ENCODE data around the gene MLEC. TPM values are rescaled to one million over a fixed set of nuclear protein-coding genes. Genes with fewer than 3 reads are reported as not detected.
"Not testable (repeated sequence)": the region's sequence is repeated elsewhere in the genome, so short reads cannot be mapped to it uniquely, and the experiment has no call there.

The MLEC gene
- total RNA-seq, 3 donors from 2014 or later: 67.6 to 75.4 (median 67.8) TPM

GRCh38 chr12:120726510-120726793 lies 39.5 kb downstream of the MLEC start:
- Histone ChIP-seq H3K36me3 (no peaks in the 10 kb centered on the region), H3K27ac (peak overlapping the region in 1 of 2 donors; percentile 83)

DNA sequence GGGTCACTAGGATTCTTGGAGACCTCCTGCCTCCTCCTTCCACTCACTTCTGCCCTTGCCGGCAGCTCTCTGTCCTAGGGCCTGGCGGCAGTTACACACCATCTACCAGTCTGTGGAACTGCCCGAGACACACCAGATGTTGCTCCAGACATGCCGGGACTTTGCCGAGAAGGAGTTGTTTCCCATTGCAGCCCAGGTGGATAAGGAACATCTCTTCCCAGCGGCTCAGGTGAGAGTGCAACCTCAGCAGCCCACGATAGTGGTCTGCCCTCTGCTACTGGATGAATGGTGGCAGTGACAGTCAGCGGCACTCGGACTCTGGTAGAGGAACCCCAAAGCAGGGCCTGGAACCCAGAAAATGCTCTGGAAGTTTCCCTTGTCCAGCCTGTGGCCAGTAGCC lies 40.0 kb downstream of the MLEC start:
- Histone ChIP-seq H3K27ac (no peak overlapping the region), H3K9me3 (no peaks in the 10 kb centered on the region), H3K4me3 (no peak overlapping the region), H3K36me3 (no peaks in the 10 kb centered on the region), H3K27me3 (no peaks in the 10 kb centered on the region), H3K4me1 (peaks cover 0 to 4% of the 10 kb centered on the region in 2 donors)
- TF ChIP-seq POLR2AphosphoS5 (IDR thresholded peaks at IDR 0.05): no peak
- TF ChIP-seq, protein P1, sequence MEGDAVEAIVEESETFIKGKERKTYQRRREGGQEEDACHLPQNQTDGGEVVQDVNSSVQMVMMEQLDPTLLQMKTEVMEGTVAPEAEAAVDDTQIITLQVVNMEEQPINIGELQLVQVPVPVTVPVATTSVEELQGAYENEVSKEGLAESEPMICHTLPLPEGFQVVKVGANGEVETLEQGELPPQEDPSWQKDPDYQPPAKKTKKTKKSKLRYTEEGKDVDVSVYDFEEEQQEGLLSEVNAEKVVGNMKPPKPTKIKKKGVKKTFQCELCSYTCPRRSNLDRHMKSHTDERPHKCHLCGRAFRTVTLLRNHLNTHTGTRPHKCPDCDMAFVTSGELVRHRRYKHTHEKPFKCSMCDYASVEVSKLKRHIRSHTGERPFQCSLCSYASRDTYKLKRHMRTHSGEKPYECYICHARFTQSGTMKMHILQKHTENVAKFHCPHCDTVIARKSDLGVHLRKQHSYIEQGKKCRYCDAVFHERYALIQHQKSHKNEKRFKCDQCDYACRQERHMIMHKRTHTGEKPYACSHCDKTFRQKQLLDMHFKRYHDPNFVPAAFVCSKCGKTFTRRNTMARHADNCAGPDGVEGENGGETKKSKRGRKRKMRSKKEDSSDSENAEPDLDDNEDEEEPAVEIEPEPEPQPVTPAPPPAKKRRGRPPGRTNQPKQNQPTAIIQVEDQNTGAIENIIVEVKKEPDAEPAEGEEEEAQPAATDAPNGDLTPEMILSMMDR (IDR thresholded peaks at IDR 0.05): no peak
- TF ChIP-seq POLR2A (IDR thresholded peaks at IDR 0.05): no peak
- DNase-seq (ENCODE audit: low spot score in 2 of 2): no peak
- intact Hi-C loops (cut with DNase I; ENCODE audit: low total_unique reads): no loop called here

More at GRCh38 chr12:120726510-120726793, 39.5 kb downstream of the MLEC start:
- intact Hi-C loops (cut with DNase I; ENCODE audit: low total_unique reads): no loop called here
- Histone ChIP-seq H3K9me3 (no peaks in the 10 kb centered on the region), H3K4me1 (peaks cover 0 to 4% of the 10 kb centered on the region in 2 donors), H3K27me3 (no peaks in the 10 kb centered on the region), H3K4me3 (peak overlapping the region; percentile 77 to 86 (median 79))
- TF ChIP-seq POLR2AphosphoS5 (IDR thresholded peaks at IDR 0.05) (no peak), POLR2A (IDR thresholded peaks at IDR 0.05) (no peak)
- TF ChIP-seq, protein P1 (IDR thresholded peaks at IDR 0.05): no peak
- DNase-seq (ENCODE audit: low spot score in 2 of 2): no peak

DNA sequence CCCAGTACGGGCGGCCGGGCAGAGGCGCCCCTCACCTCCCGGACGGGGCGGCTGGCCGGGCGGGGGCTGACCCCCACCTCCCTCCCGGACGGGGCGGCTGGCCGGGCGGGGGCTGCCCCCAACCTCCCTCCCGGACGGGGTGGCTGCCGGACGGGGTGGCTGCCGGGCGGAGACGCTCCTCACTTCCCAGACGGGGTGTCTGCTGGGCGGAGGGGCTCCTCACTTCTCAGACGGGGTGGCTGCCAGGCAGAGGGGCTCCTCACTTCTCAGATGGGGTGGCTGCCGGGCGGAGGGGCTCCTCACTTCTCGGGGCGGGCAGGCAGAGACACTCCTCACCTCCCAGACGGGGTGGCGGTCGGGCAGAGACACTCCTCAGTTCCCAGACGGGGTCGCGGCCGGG lies 45.2 kb downstream of the MLEC start:
- H3K9me3 ChIP-seq; DNase-seq (ENCODE audit: low spot score in 2 of 2); H3K27ac ChIP-seq; H3K27me3 ChIP-seq; H3K4me3 ChIP-seq; H3K4me1 ChIP-seq; H3K36me3 ChIP-seq; intact Hi-C loops (cut with DNase I; ENCODE audit: low total_unique reads): not testable (repeated sequence)

- Histone ChIP-seq H3K9me3 (no peaks in the 10 kb centered on the region), H3K4me1 (no peaks in the 10 kb centered on the region), H3K4me3 (no peak overlapping the region), H3K27me3 (no peaks in the 10 kb centered on the region), H3K27ac (no peak overlapping the region), H3K36me3 (no peaks in the 10 kb centered on the region)
- TF ChIP-seq POLR2AphosphoS5 (IDR thresholded peaks at IDR 0.05) (no peak), POLR2A (IDR thresholded peaks at IDR 0.05) (no peak)
- TF ChIP-seq, protein P1 (IDR thresholded peaks at IDR 0.05): no peak
- no peak for DNase-seq (ENCODE audit: low spot score in 2 of 2)
- intact Hi-C loops (cut with DNase I; ENCODE audit: low total_unique reads): no loop called here
Measured at GRCh38 chr12:120733574-120733973, 46.6 kb downstream of the MLEC start.

- H3K4me3 ChIP-seq: no peak overlapping the region
- no peaks in the 10 kb centered on the region for H3K9me3 ChIP-seq
- H3K36me3 ChIP-seq: peaks cover 5% of the 10 kb centered on the region
- no peak overlapping the region for H3K27ac ChIP-seq
- no peaks in the 10 kb centered on the region for H3K4me1 ChIP-seq
- intact Hi-C loops (cut with DNase I; ENCODE audit: low total_unique reads): no loop called here
- TF ChIP-seq, protein P1 (IDR thresholded peaks at IDR 0.05): no peak
- no peak for TF ChIP-seq POLR2A (IDR thresholded peaks at IDR 0.05)
- no peak for TF ChIP-seq POLR2AphosphoS5 (IDR thresholded peaks at IDR 0.05)
- DNase-seq (ENCODE audit: low spot score in 2 of 2): no peak
- no peaks in the 10 kb centered on the region for H3K27me3 ChIP-seq
Measured at GRCh38 chr12:120734210-120734609, 47.3 kb downstream of the MLEC start.

DNA sequence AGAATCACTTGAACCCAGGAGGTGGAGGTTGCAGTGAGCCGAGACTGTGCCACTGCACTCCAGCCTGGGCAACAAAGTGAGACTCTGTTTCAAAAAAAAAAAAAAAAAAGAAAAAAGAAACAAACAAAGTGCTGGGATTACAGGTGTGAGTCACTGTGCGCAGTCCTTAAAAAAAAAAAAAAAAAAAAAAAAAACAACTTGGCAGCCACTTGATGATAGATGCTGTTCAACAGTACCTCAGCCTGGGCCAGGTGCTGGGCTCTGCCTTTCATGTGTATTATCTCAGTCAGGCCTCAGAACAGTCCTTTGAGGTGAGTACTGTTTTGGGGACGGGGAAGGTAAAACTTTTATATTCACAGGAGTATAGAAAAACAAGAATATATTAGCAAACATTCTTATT lies 48.2 kb downstream of the MLEC start:
- no peak for DNase-seq (ENCODE audit: low spot score in 2 of 2)

More for the DNA sequence above, 48.2 kb downstream of the MLEC start:
- H3K4me1 ChIP-seq: no peaks in the 10 kb centered on the region
- H3K27ac ChIP-seq: no peak overlapping the region
- no peak overlapping the region for H3K4me3 ChIP-seq
- no peaks in the 10 kb centered on the region for H3K9me3 ChIP-seq
- H3K27me3 ChIP-seq: no peaks in the 10 kb centered on the region
- peaks cover 6% of the 10 kb centered on the region for H3K36me3 ChIP-seq
- intact Hi-C loops (cut with DNase I; ENCODE audit: low total_unique reads): no loop called here
- TF ChIP-seq, protein P1 (IDR thresholded peaks at IDR 0.05): no peak
- no peak for TF ChIP-seq POLR2A (IDR thresholded peaks at IDR 0.05)
- no peak for TF ChIP-seq POLR2AphosphoS5 (IDR thresholded peaks at IDR 0.05)

Measured in breast epithelium (tissue), 4 donors.